IPS-20b (cell line): ENCODE results near the gene CLDND1.

Experiments
- H3K27ac ChIP-seq: one replicate; pipeline ENCODE4 v1.5.1; 2013; ENCODE audit warnings: low read length
- H3K27me3 ChIP-seq: 2 replicates; pipeline ENCODE4 v1.6.1; 2013; ENCODE audit warnings: mild to moderate bottlenecking, low read length, inconsistent platforms; ENCODE audit not compliant: insufficient read depth
- H3K36me3 ChIP-seq: 2 replicates; pipeline ENCODE4 v1.6.1; 2013; ENCODE audit warnings: low read depth, mild to moderate bottlenecking, inconsistent platforms, low read length, moderate library complexity; ENCODE audit not compliant: insufficient read depth
- H3K4me1 ChIP-seq: 2 replicates; pipeline ENCODE4 v1.6.1; 2013; ENCODE audit warnings: mild to moderate bottlenecking, control low read depth, inconsistent platforms, low read length, moderate library complexity; ENCODE audit not compliant: insufficient read depth
- H3K4me3 ChIP-seq: 2 replicates; pipeline ENCODE4 v1.5.1; 2013; ENCODE audit warnings: mild to moderate bottlenecking, low read length, inconsistent platforms
- H3K9ac ChIP-seq: 2 replicates; pipeline ENCODE4 v1.6.1; 2013; ENCODE audit warnings: low read depth, mild to moderate bottlenecking, inconsistent platforms, low read length, moderate library complexity
- H3K9me3 ChIP-seq: 2 replicates; pipeline ENCODE4 v1.6.1; 2013; ENCODE audit warnings: mild to moderate bottlenecking, low read depth, low read length, inconsistent platforms; ENCODE audit not compliant: insufficient read depth

CLDND1 gene

DNA sequence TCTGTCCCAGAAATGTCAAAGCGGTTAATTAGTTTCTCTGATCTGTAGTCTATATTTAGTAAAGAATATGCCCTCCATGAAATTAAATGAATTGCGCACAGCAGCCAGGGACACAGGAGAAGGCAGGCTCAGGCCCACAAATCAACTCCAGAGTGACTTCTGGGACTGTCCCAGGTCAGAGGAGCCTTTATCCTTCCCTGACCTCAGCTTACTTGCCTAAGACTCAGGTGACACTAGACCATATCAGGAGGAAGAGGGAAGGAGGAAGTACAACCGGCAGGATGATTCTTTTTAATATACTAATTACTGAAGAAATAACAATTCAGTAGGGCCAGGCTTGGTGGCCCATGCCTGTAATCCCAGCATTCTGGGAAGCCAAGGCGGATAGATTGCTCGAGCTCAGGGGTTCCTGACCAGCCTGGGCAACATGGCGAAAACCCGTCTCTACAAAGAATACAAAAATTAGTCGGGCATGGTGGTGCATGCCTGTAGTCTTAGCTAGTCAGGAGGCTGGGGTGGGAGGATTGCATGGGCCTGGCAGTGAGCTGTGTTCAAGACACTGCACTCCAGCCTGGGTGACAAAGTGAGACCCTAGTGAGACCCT lies 7.3 kb upstream of the CLDND1 start:
- Histone ChIP-seq H3K4me1 (no peaks in the 10 kb centered on the region), H3K9ac (no peak overlapping the region), H3K27ac (no peak overlapping the region), H3K9me3 (no peaks in the 10 kb centered on the region), H3K27me3 (no peaks in the 10 kb centered on the region), H3K36me3 (no peaks in the 10 kb centered on the region), H3K4me3 (no peak overlapping the region)

- Histone ChIP-seq H3K4me3 (no peak overlapping the region), H3K4me1 (no peaks in the 10 kb centered on the region), H3K9ac (no peak overlapping the region), H3K27me3 (no peaks in the 10 kb centered on the region), H3K27ac (no peak overlapping the region), H3K9me3 (no peaks in the 10 kb centered on the region), H3K36me3 (no peaks in the 10 kb centered on the region)
These were observed 6.0 kb upstream of the CLDND1 start for GRCh38 chr3:98528474-98529346.

DNA sequence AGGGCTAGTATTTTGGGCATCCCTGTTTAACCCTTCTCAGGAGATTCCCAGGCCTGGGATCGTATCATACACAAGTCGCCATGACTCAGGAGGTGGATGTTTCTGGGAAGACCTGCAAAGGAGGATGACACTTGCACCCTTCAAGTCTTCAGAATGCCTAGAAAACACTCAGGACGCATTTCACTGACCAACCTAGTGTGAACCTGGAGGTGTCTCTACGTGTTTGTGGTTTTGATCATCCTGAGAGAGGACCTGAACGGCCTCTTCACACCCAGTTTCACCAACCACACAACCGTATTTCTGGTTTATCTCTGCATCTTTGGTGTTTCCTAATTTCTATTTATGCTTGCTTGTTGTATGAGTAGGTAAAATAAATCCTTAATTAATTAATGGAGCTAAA lies 2.8 kb upstream of the CLDND1 start:
- no peak overlapping the region for H3K9ac ChIP-seq
- peaks cover 8% of the 10 kb centered on the region for H3K36me3 ChIP-seq
- no peaks in the 10 kb centered on the region for H3K27me3 ChIP-seq
- H3K4me3 ChIP-seq = no peak overlapping the region
- H3K4me1 ChIP-seq = no peaks in the 10 kb centered on the region; the same call in 1 of the 2 replicates
- H3K27ac ChIP-seq = no peak overlapping the region
- H3K9me3 ChIP-seq = no peaks in the 10 kb centered on the region

DNA sequence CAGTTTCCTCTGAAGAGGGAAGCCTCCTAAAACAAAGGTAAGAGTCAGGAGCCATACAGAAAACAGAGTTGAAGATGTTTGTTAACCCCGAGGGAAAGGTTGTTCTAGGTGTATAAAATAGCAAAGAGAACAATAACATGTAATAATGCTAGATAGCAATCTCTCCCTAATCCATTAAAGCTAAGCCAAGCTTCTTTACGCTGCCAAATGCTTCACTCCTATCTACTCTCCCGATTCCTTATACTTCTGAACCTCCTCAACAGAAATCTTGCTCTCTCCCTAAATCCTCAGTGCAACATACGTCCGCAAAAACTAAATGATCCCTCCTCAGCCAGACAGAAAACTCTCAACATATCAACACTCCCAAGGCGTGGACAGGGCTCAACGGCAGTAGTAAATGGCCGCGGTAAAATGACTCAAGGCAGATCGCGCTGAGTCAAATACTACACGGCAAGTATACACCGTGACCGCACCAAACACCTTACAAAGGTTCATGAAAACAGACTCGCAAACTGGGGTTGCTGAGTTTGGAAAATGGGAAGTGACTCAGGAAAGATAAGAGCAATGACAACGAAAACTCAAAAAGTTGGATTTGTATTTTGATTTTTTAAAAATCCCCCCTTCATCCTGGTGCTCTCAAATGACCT lies 682 bp downstream of the CLDND1 start:
- Histone ChIP-seq H3K9ac (peak overlapping the region; percentile 92), H3K27me3 (no peaks in the 10 kb centered on the region), H3K36me3 (peaks cover 40% of the 10 kb centered on the region), H3K9me3 (no peaks in the 10 kb centered on the region), H3K27ac (peak overlapping the region; percentile 93), H3K4me3 (peak overlapping the region; percentile 88), H3K4me1 (peaks cover 8% of the 10 kb centered on the region)

DNA sequence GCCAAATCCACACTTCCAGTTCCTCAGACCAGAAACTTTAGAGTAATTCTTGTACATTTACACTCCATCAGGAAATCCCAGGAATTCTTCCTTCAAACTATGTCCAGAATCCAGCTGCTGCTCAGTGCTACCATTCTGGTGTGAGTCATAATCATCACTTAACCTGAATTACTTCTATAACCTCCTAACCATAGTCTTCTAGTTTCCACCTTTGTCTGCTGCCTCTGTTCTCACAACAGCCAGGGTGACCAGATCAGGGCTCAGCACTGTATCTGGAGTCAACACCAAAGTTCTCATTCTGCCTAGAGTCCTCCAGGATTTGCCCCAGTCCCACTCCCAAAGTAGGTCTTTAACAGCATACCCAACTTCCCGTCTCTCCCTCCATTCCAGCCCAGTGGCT lies 3.4 kb downstream of the CLDND1 start:
- Histone ChIP-seq H3K36me3 (peaks cover 67% of the 10 kb centered on the region), H3K4me3 (no peak overlapping the region), H3K27ac (no peak overlapping the region), H3K27me3 (no peaks in the 10 kb centered on the region), H3K4me1 (peaks cover 8% of the 10 kb centered on the region), H3K9ac (no peak overlapping the region), H3K9me3 (no peaks in the 10 kb centered on the region)

- Histone ChIP-seq H3K9me3 (no peaks in the 10 kb centered on the region), H3K27ac (no peak overlapping the region), H3K36me3 (peaks cover 67% of the 10 kb centered on the region), H3K4me1 (peaks cover 8% of the 10 kb centered on the region), H3K4me3 (no peak overlapping the region), H3K9ac (no peak overlapping the region), H3K27me3 (no peaks in the 10 kb centered on the region)
These were observed 3.9 kb downstream of the CLDND1 start for GRCh38 chr3:98518816-98519215.

- H3K9me3 ChIP-seq = no peaks in the 10 kb centered on the region
- H3K9ac ChIP-seq = no peak overlapping the region
- H3K27me3 ChIP-seq = no peaks in the 10 kb centered on the region
- peaks cover 8% of the 10 kb centered on the region for H3K4me1 ChIP-seq
- H3K27ac ChIP-seq = no peak overlapping the region
- H3K36me3 ChIP-seq = peaks cover 54% of the 10 kb centered on the region
- no peak overlapping the region for H3K4me3 ChIP-seq
These were observed 7.8 kb downstream of the CLDND1 start for GRCh38 chr3:98514948-98515347.

DNA sequence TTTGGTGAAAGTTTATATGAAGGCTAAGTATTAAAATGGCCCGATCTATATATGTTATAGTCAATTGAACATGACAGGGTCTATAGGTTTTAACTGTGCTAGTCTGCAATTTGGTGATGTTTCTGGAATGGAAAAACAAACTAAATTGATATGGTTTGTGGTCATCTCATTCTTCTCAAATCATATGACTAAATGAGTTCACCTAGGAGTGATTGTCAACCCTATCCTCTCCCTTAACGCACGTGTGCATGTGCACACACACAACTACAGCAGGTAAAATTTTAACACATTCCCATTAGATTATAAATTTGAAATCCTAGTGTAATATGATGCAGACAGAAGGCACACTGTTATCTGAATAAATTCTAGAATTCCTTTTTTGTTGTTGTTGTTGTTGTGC lies 9.0 kb downstream of the CLDND1 start:
- H3K9me3 ChIP-seq = no peaks in the 10 kb centered on the region
- peaks cover 42% of the 10 kb centered on the region for H3K36me3 ChIP-seq
- H3K27me3 ChIP-seq = no peaks in the 10 kb centered on the region
- no peak overlapping the region for H3K9ac ChIP-seq
- H3K4me3 ChIP-seq = no peak overlapping the region
- H3K27ac ChIP-seq = no peak overlapping the region
- H3K4me1 ChIP-seq = peaks cover 8% of the 10 kb centered on the region

DNA sequence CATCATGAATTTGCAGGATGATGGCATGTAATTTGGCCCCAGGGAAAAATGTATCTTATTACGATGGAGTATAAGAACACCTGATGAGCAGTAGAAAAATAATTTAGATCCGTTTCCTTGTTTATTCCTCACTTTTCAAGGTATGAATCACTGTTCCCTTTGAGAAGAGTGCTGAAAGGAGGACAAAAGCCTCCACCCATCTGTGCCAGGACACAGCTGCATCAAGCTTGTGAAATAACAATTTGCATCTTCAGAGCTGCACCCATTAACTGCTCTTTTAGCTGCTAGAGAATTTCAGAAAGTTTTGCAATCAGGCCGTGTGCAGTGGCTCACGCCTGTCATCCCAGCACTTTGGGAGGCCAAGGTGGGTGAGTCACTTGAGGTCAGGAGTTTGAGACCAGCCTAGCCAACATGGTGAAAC lies 9.6 kb downstream of the CLDND1 start:
- H3K4me3 ChIP-seq = no peak overlapping the region
- H3K4me1 ChIP-seq = peaks cover 4% of the 10 kb centered on the region
- no peak overlapping the region for H3K27ac ChIP-seq
- H3K27me3 ChIP-seq = no peaks in the 10 kb centered on the region
- H3K9me3 ChIP-seq = no peaks in the 10 kb centered on the region
- H3K36me3 ChIP-seq = peaks cover 36% of the 10 kb centered on the region
- H3K9ac ChIP-seq = no peak overlapping the region

- peaks cover 3% of the 10 kb centered on the region; the same call in 1 of the 2 replicates for H3K4me1 ChIP-seq
- H3K9ac ChIP-seq = no peak overlapping the region
- H3K27me3 ChIP-seq = no peaks in the 10 kb centered on the region
- peaks cover 31% of the 10 kb centered on the region for H3K36me3 ChIP-seq
- no peaks in the 10 kb centered on the region for H3K9me3 ChIP-seq
- no peak overlapping the region for H3K4me3 ChIP-seq
- H3K27ac ChIP-seq = no peak overlapping the region
These were observed 10.1 kb downstream of the CLDND1 start for GRCh38 chr3:98512576-98512975.

DNA sequence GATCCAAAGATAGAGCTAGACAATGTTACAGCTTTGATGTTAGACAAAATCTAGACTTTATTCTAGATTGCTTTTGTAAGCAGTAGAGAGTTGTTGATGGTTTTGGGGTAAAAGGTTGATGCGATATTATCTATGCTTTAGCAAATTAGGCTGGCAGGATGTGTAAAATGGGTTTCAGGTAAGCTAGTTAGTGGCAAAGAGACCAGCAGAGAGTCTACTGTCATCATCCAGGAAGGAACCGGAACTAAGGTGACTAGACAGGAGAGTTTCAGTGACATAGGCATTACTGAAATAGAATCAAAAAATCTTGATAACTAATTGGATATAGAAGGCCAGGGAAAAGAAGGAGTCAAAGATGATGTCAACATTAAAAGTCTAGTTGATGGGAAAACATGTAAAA lies 14.1 kb downstream of the CLDND1 start:
- no peaks in the 10 kb centered on the region for H3K27me3 ChIP-seq
- no peaks in the 10 kb centered on the region for H3K9me3 ChIP-seq

DNA sequence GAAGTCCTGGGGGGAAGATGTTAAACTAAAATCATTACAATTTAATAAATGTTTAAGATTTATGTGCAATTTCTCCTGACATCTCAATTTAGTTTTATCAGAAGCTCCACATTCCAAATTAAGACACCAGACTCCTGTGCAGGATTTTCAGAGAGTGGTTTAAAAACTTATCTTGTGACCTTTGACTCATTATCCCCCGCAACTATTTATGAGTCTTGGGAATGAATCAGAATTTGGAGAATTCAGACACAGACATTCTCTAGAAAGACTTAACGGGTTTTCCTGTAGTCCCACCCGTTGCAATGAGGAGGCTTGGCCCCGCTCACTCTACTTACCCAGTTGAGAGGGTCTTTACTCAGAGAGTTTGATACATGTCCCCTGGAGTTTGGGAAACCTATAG lies 18.2 kb downstream of the CLDND1 start:
- H3K27me3 ChIP-seq = no peaks in the 10 kb centered on the region
- no peak overlapping the region for H3K4me3 ChIP-seq
- no peaks in the 10 kb centered on the region for H3K9me3 ChIP-seq
- H3K27ac ChIP-seq = no peak overlapping the region
- no peak overlapping the region for H3K9ac ChIP-seq
- H3K4me1 ChIP-seq = no peaks in the 10 kb centered on the region
- H3K36me3 ChIP-seq = no peaks in the 10 kb centered on the region

More for the DNA sequence above, 14.1 kb downstream of the CLDND1 start:
- no peak overlapping the region for H3K9ac ChIP-seq
- no peaks in the 10 kb centered on the region for H3K4me1 ChIP-seq
- H3K4me3 ChIP-seq = no peak overlapping the region
- H3K27ac ChIP-seq = no peak overlapping the region
- H3K36me3 ChIP-seq = no peaks in the 10 kb centered on the region
